Neural progenitor cell (in vitro differentiated cells): ENCODE measurements around the gene CCNL1. TPM values are rescaled to one million over a fixed set of nuclear protein-coding genes. Genes with fewer than 3 reads are reported as not detected.
A peak's percentile ranks its signal among the peaks of the same experiment; 100 is the strongest.

Experiments
- DNase-seq: peaks from one replicate; pipeline ENCODE4 v3.0.0-alpha.2; 2016; ENCODE audit warnings: low spot score
- H2AFZ ChIP-seq: fragments of 200-600 bp; sonication (generic); replicated peaks from 2 replicates; pipeline ENCODE4 v1.6.1; 2016; ENCODE audit warnings: antibody characterized with exemption
- H3F3A ChIP-seq: fragments of 200-600 bp; sonication (generic); 2 replicates; pipeline ENCODE4 v1.6.1; 2016; ENCODE audit warnings: antibody characterized with exemption, low read depth
- H3K27ac ChIP-seq: fragments of 200-600 bp; sonication (generic); 2 replicates; pipeline ENCODE4 v1.5.1; 2016; ENCODE audit warnings: mild to moderate bottlenecking
- H3K27me3 ChIP-seq: fragments of 200-600 bp; sonication (generic); 2 replicates; pipeline ENCODE4 v1.6.1; 2016; ENCODE audit warnings: mild to moderate bottlenecking, moderate library complexity
- H3K36me3 ChIP-seq: fragments of 200-600 bp; sonication (generic); 2 replicates; pipeline ENCODE4 v1.5.1; 2016
- H3K4me1 ChIP-seq: fragments of 200-600 bp; sonication (generic); 2 replicates; pipeline ENCODE4 v1.6.1; 2016; ENCODE audit warnings: mixed run types
- H3K4me2 ChIP-seq: fragments of 200-600 bp; sonication (generic); 2 replicates; pipeline ENCODE4 v1.6.1; 2016
- H3K4me3 ChIP-seq: fragments of 200-600 bp; sonication (generic); 2 replicates; pipeline ENCODE4 v1.5.1; 2016
- H3K79me2 ChIP-seq: fragments of 200-600 bp; sonication (generic); 2 replicates; pipeline ENCODE4 v1.6.1; 2016; ENCODE audit warnings: low read depth
- H3K9ac ChIP-seq: fragments of 200-600 bp; sonication (generic); 2 replicates; pipeline ENCODE4 v1.6.1; 2016
- H3K9me3 ChIP-seq: fragments of 200-600 bp; sonication (generic); 2 replicates; pipeline ENCODE4 v1.5.1; 2016; ENCODE audit warnings: low read depth
- H4K20me1 ChIP-seq: fragments of 200-600 bp; sonication (generic); 2 replicates; pipeline ENCODE4 v1.6.1; 2016; ENCODE audit warnings: low read depth
- H3K27ac Mint-ChIP-seq: 3 replicates; pipeline ENCODE4 v1.8.0; 2021; ENCODE audit warnings: mixed read lengths
- H3K27me3 Mint-ChIP-seq: 2 replicates; pipeline ENCODE4 v1.8.0; 2022; ENCODE audit warnings: low read depth, mild to moderate bottlenecking, inconsistent platforms, moderate library complexity, mixed read lengths; ENCODE audit not compliant: insufficient read depth
- H3K36me3 Mint-ChIP-seq: 3 replicates; pipeline ENCODE4 v1.8.0; 2021; ENCODE audit warnings: mixed read lengths
- H3K4me1 Mint-ChIP-seq: 3 replicates; pipeline ENCODE4 v1.8.0; 2021; ENCODE audit warnings: mixed read lengths
- H3K4me3 Mint-ChIP-seq: 3 replicates; pipeline ENCODE4 v1.8.0; 2021; ENCODE audit warnings: mild to moderate bottlenecking, moderate library complexity, mixed read lengths
- H3K9me3 Mint-ChIP-seq: 3 replicates; pipeline ENCODE4 v1.8.0; 2020; ENCODE audit warnings: mixed read lengths
- EZH2 ChIP-seq: fragments of 200-600 bp; sonication (generic); IDR thresholded peaks from 2 replicates; pipeline ENCODE4 v1.6.1; 2017; ENCODE audit warnings: antibody characterized with exemption, mild to moderate bottlenecking, moderate library complexity
- EZH2phosphoT487 ChIP-seq: fragments of 200-600 bp; sonication (generic); IDR thresholded peaks from 2 replicates; pipeline ENCODE4 v1.6.1; 2017; ENCODE audit warnings: antibody characterized with exemption
- total RNA-seq: library from RNA; depleted of rRNA; stranded (reverse); fragments of >200 nt; gene quantifications from 2 replicates; pipeline ENCODE4 v1.2.3, GENCODE V29; 2015; ENCODE audit warnings: low replicate concordance
- TF ChIP-seq, protein P1 (sequence below): fragments of 200-600 bp; sonication (generic); IDR thresholded peaks from 2 replicates; pipeline ENCODE4 v1.5.1; 2017; ENCODE audit warnings: antibody characterized with exemption, mild to moderate bottlenecking

CCNL1 gene
- total RNA-seq, 1 donor from 2014 or later, result 214 TPM

GRCh38 chr3:157113832-157114505, 46.0 kb downstream of the CCNL1 start:
- no peak for DNase-seq
- no peaks in the 10 kb centered on the region for H3K79me2 ChIP-seq
- H4K20me1 ChIP-seq, result peaks cover 6% of the 10 kb centered on the region
- no peak overlapping the region for H2AFZ ChIP-seq
- H3K9ac ChIP-seq, result no peak overlapping the region
- H3K4me1 ChIP-seq, result peaks cover 38% of the 10 kb centered on the region
- no peaks in the 10 kb centered on the region for H3K36me3 ChIP-seq
- Mint-ChIP-seq H3K9me3 (no peaks in the 10 kb centered on the region), H3K4me1 (peaks cover 50% of the 10 kb centered on the region), H3K36me3 (no peaks in the 10 kb centered on the region), H3K27me3 (peaks cover 3% of the 10 kb centered on the region), H3K4me3 (no peak overlapping the region), H3K27ac (no peak overlapping the region)
- TF ChIP-seq EZH2, result no peak
- TF ChIP-seq, protein P1, sequence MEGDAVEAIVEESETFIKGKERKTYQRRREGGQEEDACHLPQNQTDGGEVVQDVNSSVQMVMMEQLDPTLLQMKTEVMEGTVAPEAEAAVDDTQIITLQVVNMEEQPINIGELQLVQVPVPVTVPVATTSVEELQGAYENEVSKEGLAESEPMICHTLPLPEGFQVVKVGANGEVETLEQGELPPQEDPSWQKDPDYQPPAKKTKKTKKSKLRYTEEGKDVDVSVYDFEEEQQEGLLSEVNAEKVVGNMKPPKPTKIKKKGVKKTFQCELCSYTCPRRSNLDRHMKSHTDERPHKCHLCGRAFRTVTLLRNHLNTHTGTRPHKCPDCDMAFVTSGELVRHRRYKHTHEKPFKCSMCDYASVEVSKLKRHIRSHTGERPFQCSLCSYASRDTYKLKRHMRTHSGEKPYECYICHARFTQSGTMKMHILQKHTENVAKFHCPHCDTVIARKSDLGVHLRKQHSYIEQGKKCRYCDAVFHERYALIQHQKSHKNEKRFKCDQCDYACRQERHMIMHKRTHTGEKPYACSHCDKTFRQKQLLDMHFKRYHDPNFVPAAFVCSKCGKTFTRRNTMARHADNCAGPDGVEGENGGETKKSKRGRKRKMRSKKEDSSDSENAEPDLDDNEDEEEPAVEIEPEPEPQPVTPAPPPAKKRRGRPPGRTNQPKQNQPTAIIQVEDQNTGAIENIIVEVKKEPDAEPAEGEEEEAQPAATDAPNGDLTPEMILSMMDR, result peak; percentile 34
- H3K4me3 ChIP-seq, result no peak overlapping the region
- H3K9me3 ChIP-seq, result no peaks in the 10 kb centered on the region
- H3K27ac ChIP-seq, result no peak overlapping the region
- H3K4me2 ChIP-seq, result no peak overlapping the region
- peaks cover 16% of the 10 kb centered on the region for H3K27me3 ChIP-seq
- peaks cover 17% of the 10 kb centered on the region for H3F3A ChIP-seq

DNA sequence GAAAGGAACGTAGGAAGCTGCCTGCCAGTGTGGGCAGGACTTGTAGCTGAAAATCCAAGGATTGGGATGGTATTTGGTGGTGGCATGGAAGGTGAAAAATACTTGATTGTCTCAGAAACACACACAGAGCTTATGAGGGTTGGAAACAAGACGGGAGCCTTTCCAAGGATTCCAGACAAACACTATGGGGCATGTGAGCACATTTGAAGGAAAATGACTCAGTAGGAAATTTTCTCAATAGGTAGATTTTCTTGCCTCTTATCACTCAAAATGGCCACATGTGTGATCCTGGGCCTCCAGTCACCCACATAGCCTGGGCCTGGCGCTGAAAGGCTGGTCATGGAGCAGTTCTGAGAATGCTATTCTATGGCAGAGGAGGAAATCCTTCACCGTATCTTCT, 47.4 kb downstream of the CCNL1 start:
- no peak for DNase-seq
- Histone ChIP-seq H3K9ac (no peak overlapping the region), H3K4me2 (peak overlapping the region; percentile 3), H3K4me3 (no peak overlapping the region), H3K27me3 (peaks cover 16% of the 10 kb centered on the region), H3K9me3 (no peaks in the 10 kb centered on the region), H3K36me3 (no peaks in the 10 kb centered on the region), H2AFZ (no peak overlapping the region), H3K27ac (no peak overlapping the region), H3K79me2 (no peaks in the 10 kb centered on the region), H3K4me1 (peaks cover 38% of the 10 kb centered on the region), H3F3A (peaks cover 17% of the 10 kb centered on the region), H4K20me1 (peaks cover 6% of the 10 kb centered on the region)
- H3K27me3 Mint-ChIP-seq, result peaks cover 3% of the 10 kb centered on the region
- H3K27ac Mint-ChIP-seq, result no peak overlapping the region
- peaks cover 65% of the 10 kb centered on the region for H3K4me1 Mint-ChIP-seq
- no peaks in the 10 kb centered on the region for H3K36me3 Mint-ChIP-seq
- no peaks in the 10 kb centered on the region for H3K9me3 Mint-ChIP-seq
- TF ChIP-seq EZH2, result no peak
- TF ChIP-seq, protein P1, result no peak
- TF ChIP-seq EZH2phosphoT487, result no peak
- no peak overlapping the region for H3K4me3 Mint-ChIP-seq

DNA sequence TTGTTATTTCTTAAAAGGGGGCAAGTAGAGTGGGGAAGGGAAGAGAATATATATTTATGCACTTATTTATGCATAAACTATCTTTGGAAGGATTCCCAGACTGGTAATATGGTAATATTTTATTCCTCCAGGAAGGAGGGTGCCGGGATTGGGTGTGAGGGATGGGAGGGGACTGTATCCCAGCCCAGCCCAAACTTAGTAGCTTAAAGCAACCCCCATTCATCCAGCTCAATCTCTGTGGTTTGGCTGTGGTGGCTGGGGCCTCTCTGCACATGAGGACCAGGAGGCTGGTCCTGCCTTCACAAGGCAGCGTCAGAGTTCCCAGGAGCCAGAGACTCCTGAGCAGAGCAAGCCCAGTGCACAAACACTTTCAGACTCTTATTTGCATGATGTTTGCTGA, 48.4 kb downstream of the CCNL1 start:
- peaks cover 3% of the 10 kb centered on the region for H3K27me3 Mint-ChIP-seq
- no peak for DNase-seq
- H3K36me3 ChIP-seq, result no peaks in the 10 kb centered on the region
- no peak overlapping the region for H3K27ac ChIP-seq
- no peak overlapping the region for H3K9ac ChIP-seq
- H3K27me3 ChIP-seq, result peaks cover 13% of the 10 kb centered on the region
- H2AFZ ChIP-seq, result no peak overlapping the region
- peaks cover 37% of the 10 kb centered on the region for H3K4me1 ChIP-seq
- H4K20me1 ChIP-seq, result peaks cover 6% of the 10 kb centered on the region
- H3K4me3 Mint-ChIP-seq, result no peak overlapping the region
- H3K4me1 Mint-ChIP-seq, result peaks cover 72% of the 10 kb centered on the region
- no peaks in the 10 kb centered on the region for H3K9me3 ChIP-seq
- no peak overlapping the region for H3K4me2 ChIP-seq
- H3K9me3 Mint-ChIP-seq, result no peaks in the 10 kb centered on the region
- H3K4me3 ChIP-seq, result no peak overlapping the region
- no peaks in the 10 kb centered on the region for H3K36me3 Mint-ChIP-seq
- H3F3A ChIP-seq, result peaks cover 17% of the 10 kb centered on the region
- H3K27ac Mint-ChIP-seq, result no peak overlapping the region
- H3K79me2 ChIP-seq, result no peaks in the 10 kb centered on the region
- TF ChIP-seq, protein P1, result no peak
- TF ChIP-seq EZH2, result no peak
- TF ChIP-seq EZH2phosphoT487, result no peak
